PC-3 (cell line): ENCODE measurements around the gene NNAT. TPM values are rescaled to one million over a fixed set of nuclear protein-coding genes. Genes with fewer than 3 reads are reported as not detected.
"Not testable (repeated sequence)": the region's sequence is repeated elsewhere in the genome, so short reads cannot be mapped to it uniquely, and the experiment has no call there.

Experiments used
- ATAC-seq: fragments of 200-7000 bp; cut with Tn5 transposase; 2 replicates; pipeline ENCODE4 v1.9.1; 2020; ENCODE audit warnings: mild to moderate bottlenecking, moderate library complexity
- BruUV-seq: library from RNA; stranded (reverse); fragments of 400-500 nt; replicated peaks from 2 replicates; lab custom pipeline; 2021; lab: Mats Ljungman, UMichigan
- CTCF ChIA-PET: fragments of 300-600 bp; sonication (Branson Sonifier 250); formaldehyde crosslinking; loops from one replicate; lab custom pipeline; 2022; ENCODE audit warnings: antibody characterized with exemption; lab: Charles Lee
- POLR2A ChIA-PET: fragments of 300-600 bp; sonication (Branson Sonifier 250); formaldehyde crosslinking; loops from one replicate; lab custom pipeline; 2022; ENCODE audit warnings: antibody characterized with exemption; ENCODE audit not compliant: unreplicated experiment; lab: Charles Lee
- DNase-seq: peaks from one replicate; pipeline ENCODE4 v3.0.0-alpha.2; 2015
- H2AFZ ChIP-seq: fragments of 300-600 bp; sonication (generic); 2 replicates; pipeline ENCODE4 v1.6.0; 2016; ENCODE audit warnings: antibody characterized with exemption, low read length
- H3F3A ChIP-seq: fragments of 300-600 bp; sonication (generic); one replicate; pipeline ENCODE4 v1.6.0; 2017; ENCODE audit warnings: antibody characterized with exemption, low read length, control low read depth, mild to moderate bottlenecking; ENCODE audit not compliant: unreplicated experiment
- H3K27ac ChIP-seq: fragments of 300-600 bp; sonication (generic); 2 replicates; pipeline ENCODE4 v1.5.1; 2016; ENCODE audit warnings: mild to moderate bottlenecking, low read length
- H3K27me3 ChIP-seq: fragments of 300-600 bp; sonication (generic); 2 replicates; pipeline ENCODE4 v1.6.1; 2016; ENCODE audit warnings: low read length, mixed read lengths
- H3K36me3 ChIP-seq: fragments of 300-600 bp; sonication (generic); 2 replicates; pipeline ENCODE4 v1.6.1; 2016; ENCODE audit warnings: low read depth, mixed run types, low read length, mixed read lengths
- H3K4me1 ChIP-seq: fragments of 300-600 bp; sonication (generic); 2 replicates; pipeline ENCODE4 v1.5.1; 2016; ENCODE audit warnings: low read length; ENCODE audit not compliant: insufficient read depth
- H3K4me2 ChIP-seq: fragments of 300-600 bp; sonication (generic); 2 replicates; pipeline ENCODE4 v1.6.0; 2016; ENCODE audit warnings: low read length
- H3K4me3 ChIP-seq: fragments of 300-600 bp; sonication (generic); 2 replicates; pipeline ENCODE4 v1.5.1; 2016; ENCODE audit warnings: mild to moderate bottlenecking, low read length, mixed read lengths
- H3K79me2 ChIP-seq: fragments of 300-600 bp; sonication (generic); 2 replicates; pipeline ENCODE4 v1.6.1; 2017; ENCODE audit warnings: low read length, mixed read lengths
- H3K9ac ChIP-seq: fragments of 300-600 bp; sonication (generic); 2 replicates; pipeline ENCODE4 v1.6.0; 2016; ENCODE audit warnings: mild to moderate bottlenecking, low read length
- H3K9me2 ChIP-seq: fragments of 300-600 bp; sonication (generic); replicated peaks from 2 replicates; pipeline ENCODE4 v1.6.1; 2016; ENCODE audit warnings: mixed run types, low read length, mixed read lengths
- H3K9me3 ChIP-seq: fragments of 300-600 bp; sonication (generic); 2 replicates; pipeline ENCODE4 v1.6.1; 2016; ENCODE audit warnings: low read length, mixed read lengths
- H4K20me1 ChIP-seq: fragments of 300-600 bp; sonication (generic); 2 replicates; pipeline ENCODE4 v1.6.1; 2016; ENCODE audit warnings: low read length, mixed read lengths
- EZH2 ChIP-seq: fragments of 300-600 bp; sonication (generic); IDR thresholded peaks from one replicate; pipeline ENCODE4 v1.6.1; 2017; ENCODE audit warnings: antibody characterized with exemption, mild to moderate bottlenecking, low read length; ENCODE audit not compliant: unreplicated experiment
- EZH2phosphoT487 ChIP-seq: fragments of 300-600 bp; sonication (generic); IDR thresholded peaks from 2 replicates; pipeline ENCODE4 v1.6.1; 2018; ENCODE audit warnings: mild to moderate bottlenecking, antibody characterized with exemption, low read length, borderline replicate concordance
- intact Hi-C: fragments of 100-400 bp; cut with micrococcal nuclease; formaldehyde crosslinking; loops from 2 replicates; pipeline ENCODE4 v1.9.0; 2023
- total RNA-seq: library from RNA; depleted of rRNA; stranded (reverse); fragments of >200 nt; gene quantifications from 2 replicates; pipeline ENCODE4 v1.2.3, GENCODE V29; 2014
- TF ChIP-seq, protein P1 (sequence below): fragments of 300-600 bp; sonication (generic); conservative IDR thresholded peaks from 2 replicates; pipeline ENCODE4 v1.5.1; 2017; ENCODE audit warnings: antibody characterized with exemption, low read depth, mild to moderate bottlenecking, low read length

NNAT gene
- total RNA-seq, 1 experiment from 2014 or later = not detected

- Histone ChIP-seq H3K4me3 (no peak overlapping the region), H3K4me1 (no peaks in the 10 kb centered on the region), H3K27ac (no peak overlapping the region), H3K4me2 (no peak overlapping the region), H3K9ac (no peak overlapping the region), H3K27me3 (peaks cover 40% of the 10 kb centered on the region; the same call in 1 of the 2 replicates), H3K79me2 (no peaks in the 10 kb centered on the region), H3F3A (no peaks in the 10 kb centered on the region), H3K9me2 (no peaks in the 10 kb centered on the region), H3K36me3 (no peaks in the 10 kb centered on the region), H2AFZ (no peak overlapping the region), H4K20me1 (no peaks in the 10 kb centered on the region), H3K9me3 (no peaks in the 10 kb centered on the region)
- DNase-seq (no peak), ATAC-seq (no peak)
- no TSS peak for BruUV-seq
- POLR2A ChIA-PET = no interaction called here
- TF ChIP-seq, protein P1, sequence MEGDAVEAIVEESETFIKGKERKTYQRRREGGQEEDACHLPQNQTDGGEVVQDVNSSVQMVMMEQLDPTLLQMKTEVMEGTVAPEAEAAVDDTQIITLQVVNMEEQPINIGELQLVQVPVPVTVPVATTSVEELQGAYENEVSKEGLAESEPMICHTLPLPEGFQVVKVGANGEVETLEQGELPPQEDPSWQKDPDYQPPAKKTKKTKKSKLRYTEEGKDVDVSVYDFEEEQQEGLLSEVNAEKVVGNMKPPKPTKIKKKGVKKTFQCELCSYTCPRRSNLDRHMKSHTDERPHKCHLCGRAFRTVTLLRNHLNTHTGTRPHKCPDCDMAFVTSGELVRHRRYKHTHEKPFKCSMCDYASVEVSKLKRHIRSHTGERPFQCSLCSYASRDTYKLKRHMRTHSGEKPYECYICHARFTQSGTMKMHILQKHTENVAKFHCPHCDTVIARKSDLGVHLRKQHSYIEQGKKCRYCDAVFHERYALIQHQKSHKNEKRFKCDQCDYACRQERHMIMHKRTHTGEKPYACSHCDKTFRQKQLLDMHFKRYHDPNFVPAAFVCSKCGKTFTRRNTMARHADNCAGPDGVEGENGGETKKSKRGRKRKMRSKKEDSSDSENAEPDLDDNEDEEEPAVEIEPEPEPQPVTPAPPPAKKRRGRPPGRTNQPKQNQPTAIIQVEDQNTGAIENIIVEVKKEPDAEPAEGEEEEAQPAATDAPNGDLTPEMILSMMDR = no peak
- TF ChIP-seq EZH2 (no peak), EZH2phosphoT487 (no peak)
- intact Hi-C loops = no loop called here
- CTCF ChIA-PET = no interaction called here
These were observed 40.1 kb upstream of the NNAT start for GRCh38 chr20:37480919-37481318.

GRCh38 chr20:37481610-37482009 is 39.4 kb upstream of the NNAT start:
- CTCF ChIA-PET = no interaction called here

GRCh38 chr20:37484331-37484730 is 36.7 kb upstream of the NNAT start:
- no peaks in the 10 kb centered on the region for H3K9me3 ChIP-seq
- DNase-seq (no peak), ATAC-seq (no peak)
- H3K4me2 ChIP-seq = no peak overlapping the region
- H3K9ac ChIP-seq = no peak overlapping the region
- H3F3A ChIP-seq = no peaks in the 10 kb centered on the region
- H3K36me3 ChIP-seq = no peaks in the 10 kb centered on the region
- no peaks in the 10 kb centered on the region for H3K79me2 ChIP-seq
- intact Hi-C loops = no loop called here
- no peak overlapping the region for H3K4me3 ChIP-seq
- BruUV-seq = no TSS peak
- H4K20me1 ChIP-seq = no peaks in the 10 kb centered on the region
- H3K4me1 ChIP-seq = no peaks in the 10 kb centered on the region
- ChIA-PET POLR2A (no interaction called here), CTCF (no interaction called here)
- no peak overlapping the region for H3K27ac ChIP-seq
- no peak overlapping the region for H2AFZ ChIP-seq
- no peaks in the 10 kb centered on the region for H3K9me2 ChIP-seq
- H3K27me3 ChIP-seq = peaks cover 21% of the 10 kb centered on the region; the same call in 1 of the 2 replicates
- TF ChIP-seq EZH2 = no peak

More at GRCh38 chr20:37481610-37482009, 39.4 kb upstream of the NNAT start:
- intact Hi-C loops = no loop called here
- no peaks in the 10 kb centered on the region for H3K36me3 ChIP-seq
- peaks cover 40% of the 10 kb centered on the region; the same call in 1 of the 2 replicates for H3K27me3 ChIP-seq
- no peak for TF ChIP-seq EZH2phosphoT487
- TF ChIP-seq, protein P1 = no peak
- TF ChIP-seq EZH2 = no peak
- H4K20me1 ChIP-seq = no peaks in the 10 kb centered on the region
- H3K9me3 ChIP-seq = no peaks in the 10 kb centered on the region
- H3K4me2 ChIP-seq = no peak overlapping the region
- DNase-seq (no peak), ATAC-seq (no peak)
- H3K9me2 ChIP-seq = no peaks in the 10 kb centered on the region
- no peak overlapping the region for H2AFZ ChIP-seq
- POLR2A ChIA-PET = no interaction called here
- no peak overlapping the region for H3K4me3 ChIP-seq
- H3K9ac ChIP-seq = no peak overlapping the region
- H3K79me2 ChIP-seq = no peaks in the 10 kb centered on the region
- no peaks in the 10 kb centered on the region for H3F3A ChIP-seq
- no TSS peak for BruUV-seq
- no peak overlapping the region for H3K27ac ChIP-seq
- no peaks in the 10 kb centered on the region for H3K4me1 ChIP-seq

GRCh38 chr20:37486209-37486608 is 34.8 kb upstream of the NNAT start:
- H4K20me1 ChIP-seq, H3K36me3 ChIP-seq, H3K4me3 ChIP-seq, H3K4me2 ChIP-seq, H3K9me2 ChIP-seq, BruUV-seq, H3K9ac ChIP-seq, H3K4me1 ChIP-seq, DNase-seq, CTCF ChIA-PET, H2AFZ ChIP-seq, H3F3A ChIP-seq, H3K79me2 ChIP-seq, H3K27ac ChIP-seq, ATAC-seq, H3K9me3 ChIP-seq, intact Hi-C loops: not testable (repeated sequence)
- peaks cover 12% of the 10 kb centered on the region; the same call in 1 of the 2 replicates for H3K27me3 ChIP-seq
- POLR2A ChIA-PET = interaction anchor here (0.5 kb wide), 1 partner anchor 14 kb away, joined by 3 read pairs; no protein-coding TSS in a partner anchor
